GM20431 (cell line): ENCODE data around the gene ATRIP.
"Not testable (repeated sequence)": the region's sequence is repeated elsewhere in the genome, so short reads cannot be mapped to it uniquely, and the experiment has no call there.

Experiments
- in situ Hi-C: fragments of 300-500 bp; cut with MseI, MboI; formaldehyde crosslinking; loops from one replicate; pipeline ENCODE4 v1.15.0; 2020; ENCODE audit warnings: low sequenced_read_pairs; ENCODE audit not compliant: unreplicated experiment

ATRIP gene

DNA sequence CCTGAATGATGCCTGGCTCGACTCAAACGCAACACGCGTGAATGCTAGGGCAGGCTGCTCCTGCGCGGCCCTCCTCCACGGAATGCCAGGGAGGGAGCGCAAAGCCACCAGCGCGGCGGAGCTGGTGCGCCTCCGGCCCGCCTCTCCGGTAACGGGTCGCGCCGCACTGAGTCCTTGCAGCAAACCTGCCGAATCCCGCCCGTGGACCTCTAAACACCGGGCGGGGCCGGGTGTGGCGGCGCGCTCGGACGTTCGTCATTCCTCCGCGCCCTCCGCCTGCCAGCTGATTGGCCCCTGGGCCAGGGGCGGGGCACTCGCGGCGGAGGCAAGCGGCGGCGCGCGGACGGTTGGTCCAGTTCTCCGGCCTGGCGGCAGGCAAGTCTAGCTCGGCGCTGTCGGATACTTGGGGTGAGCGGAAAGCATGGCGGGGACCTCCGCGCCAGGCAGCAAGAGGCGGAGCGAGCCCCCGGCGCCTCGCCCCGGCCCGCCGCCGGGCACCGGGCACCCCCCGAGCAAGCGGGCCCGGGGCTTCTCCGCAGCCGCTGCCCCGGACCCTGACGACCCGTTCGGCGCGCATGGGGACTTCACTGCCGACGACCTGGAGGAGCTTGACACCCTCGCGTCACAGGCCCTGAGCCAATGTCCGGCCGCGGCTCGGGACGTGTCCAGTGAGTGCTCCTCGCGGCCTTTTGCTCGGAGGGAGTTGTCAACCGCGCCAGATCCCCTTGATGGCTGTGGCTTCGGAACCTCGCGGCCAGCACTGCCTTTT lies at the start of gene ATRIP:
ATRIP (plus strand) TSS at position 313 of the 769 bp plus-strand sequence; CDS start at position 422, 109 bp downstream.
- in situ Hi-C loops, result no loop called here

DNA sequence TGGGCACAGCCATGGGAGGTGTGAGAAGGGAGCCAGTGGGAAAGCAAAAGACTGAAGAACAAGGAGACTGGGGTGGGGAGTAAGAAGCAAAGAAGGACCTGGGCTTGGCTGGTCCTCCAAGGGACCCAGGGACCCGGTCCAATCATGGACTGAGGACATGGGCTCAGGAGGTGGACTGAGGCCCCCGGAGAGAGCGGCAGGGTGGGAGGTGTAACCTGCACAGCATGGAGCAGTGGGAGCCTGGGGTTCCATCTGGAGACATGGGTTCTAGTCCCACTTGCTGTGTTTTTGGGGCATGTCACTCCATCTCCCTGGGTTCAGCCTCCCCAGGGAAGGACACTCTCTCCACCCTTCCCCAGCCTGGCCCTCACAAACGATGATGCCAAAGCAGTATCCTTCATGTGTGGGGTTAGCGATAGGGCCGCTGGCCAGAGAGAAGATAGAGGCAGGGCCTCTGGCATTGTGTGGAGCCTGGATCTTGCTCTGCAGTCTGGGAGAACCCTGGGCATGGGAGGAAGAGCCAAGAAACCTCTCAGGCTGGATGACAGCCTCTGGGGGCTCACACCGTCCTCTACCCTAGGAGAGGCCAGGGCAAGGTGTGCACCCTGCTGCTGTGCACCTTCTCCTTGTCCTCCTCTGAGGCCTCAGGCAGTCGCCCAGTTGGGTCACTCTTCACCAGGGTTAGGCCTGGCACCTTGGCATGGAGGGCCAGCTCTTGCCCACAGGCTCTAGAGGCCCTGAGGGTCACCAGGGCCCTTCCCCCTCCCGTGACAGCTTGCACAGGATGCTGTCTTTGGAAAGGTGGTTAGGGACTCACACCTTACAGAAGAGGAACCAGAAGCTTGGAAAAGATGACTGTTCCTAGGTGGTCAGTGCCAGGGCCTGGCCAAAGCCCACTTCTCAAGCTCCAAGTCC lies 48.5 kb upstream of the ATRIP start:
- in situ Hi-C loops, result no loop called here

GRCh38 chr3:48398701-48399386 lies 47.7 kb upstream of the ATRIP start:
- in situ Hi-C loops, result no loop called here

DNA sequence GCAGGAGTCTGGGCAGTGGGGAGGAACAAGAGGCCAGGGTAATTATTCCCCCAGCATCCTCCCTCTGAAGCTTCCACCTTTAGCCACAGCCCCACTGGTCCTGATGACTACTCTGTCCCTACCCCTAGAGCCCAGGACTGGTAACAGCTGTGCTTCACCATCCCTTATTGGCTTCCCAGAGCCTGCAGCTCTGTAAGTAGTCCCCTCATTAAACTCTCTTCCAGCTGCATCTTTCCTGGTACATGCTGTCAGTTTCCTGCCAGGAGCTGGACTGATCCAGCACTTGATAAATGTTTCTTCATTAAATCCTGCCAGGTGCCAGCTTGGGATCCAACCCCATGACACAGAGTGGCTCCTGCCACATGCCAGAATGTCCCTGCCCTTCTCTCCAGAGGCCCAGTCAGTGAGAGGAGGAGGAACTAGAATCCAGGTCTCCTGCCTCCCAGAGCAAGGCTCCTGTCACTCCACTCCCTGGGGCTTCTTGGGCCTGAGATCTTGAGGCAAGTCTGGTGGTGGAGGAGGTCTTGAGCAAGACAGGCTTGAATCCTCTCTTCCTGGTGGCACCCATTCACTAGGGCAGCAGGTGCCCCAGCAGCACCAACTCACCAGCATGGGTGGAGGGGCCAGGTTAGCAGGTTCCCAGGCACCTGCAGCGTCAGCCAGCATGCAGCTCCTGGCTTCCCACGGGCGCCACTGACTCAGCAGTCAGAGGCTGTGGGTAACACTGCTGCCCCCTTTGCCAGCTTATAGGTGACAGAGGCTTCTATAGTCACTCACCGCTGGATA lies 47.0 kb upstream of the ATRIP start:
- in situ Hi-C loops, result no loop called here

- in situ Hi-C loops, result no loop called here
Measured at GRCh38 chr3:48400824-48401433, 45.6 kb upstream of the ATRIP start.

DNA sequence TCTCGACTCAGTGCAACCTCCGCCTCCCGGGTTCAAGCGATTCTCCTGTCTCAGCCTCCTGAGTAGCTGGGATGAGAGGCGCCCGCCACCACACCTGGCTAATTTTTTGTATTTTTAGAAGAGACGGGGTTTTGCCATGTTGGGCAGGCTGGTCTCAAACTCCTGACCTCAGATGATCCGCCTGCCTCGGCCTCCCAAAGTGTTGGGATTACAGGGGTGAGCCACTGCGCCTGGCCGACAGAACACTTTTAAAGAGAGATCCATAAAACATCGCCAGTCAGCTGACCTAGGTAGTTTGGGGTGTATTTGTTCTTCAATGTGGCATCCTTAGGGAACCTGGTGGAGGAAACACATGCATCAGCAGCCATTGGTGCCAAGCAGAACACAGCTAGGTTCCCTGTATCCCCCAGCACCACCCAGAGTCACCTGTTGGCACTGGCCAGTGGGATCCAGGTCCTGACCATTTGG lies 45.1 kb upstream of the ATRIP start:
- in situ Hi-C loops, result not testable (repeated sequence)

- in situ Hi-C loops, result no loop called here
Measured at GRCh38 chr3:48402281-48402732, 44.2 kb upstream of the ATRIP start.

DNA sequence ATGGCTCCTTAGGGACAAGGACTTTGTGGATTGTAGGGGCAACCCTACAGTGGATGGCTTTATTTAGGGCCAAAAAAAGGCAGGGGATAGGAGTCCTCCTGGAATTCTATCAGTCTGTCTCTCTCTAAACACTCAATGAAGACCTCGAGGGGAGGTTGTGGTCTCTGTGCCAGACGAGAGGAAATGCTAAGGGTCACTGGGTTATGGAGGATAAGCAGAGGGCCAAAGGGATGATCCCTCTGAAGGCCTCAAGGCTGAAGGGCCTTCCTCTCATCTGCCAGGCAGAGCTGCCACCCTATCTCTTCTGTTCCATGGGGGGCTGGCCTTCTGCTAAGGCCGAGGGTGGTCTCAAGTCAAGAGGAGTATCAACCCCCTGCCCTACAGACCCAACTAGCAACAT lies 43.6 kb upstream of the ATRIP start:
- in situ Hi-C loops, result no loop called here

- in situ Hi-C loops, result no loop called here
Measured at GRCh38 chr3:48403533-48404439, 42.8 kb upstream of the ATRIP start.

DNA sequence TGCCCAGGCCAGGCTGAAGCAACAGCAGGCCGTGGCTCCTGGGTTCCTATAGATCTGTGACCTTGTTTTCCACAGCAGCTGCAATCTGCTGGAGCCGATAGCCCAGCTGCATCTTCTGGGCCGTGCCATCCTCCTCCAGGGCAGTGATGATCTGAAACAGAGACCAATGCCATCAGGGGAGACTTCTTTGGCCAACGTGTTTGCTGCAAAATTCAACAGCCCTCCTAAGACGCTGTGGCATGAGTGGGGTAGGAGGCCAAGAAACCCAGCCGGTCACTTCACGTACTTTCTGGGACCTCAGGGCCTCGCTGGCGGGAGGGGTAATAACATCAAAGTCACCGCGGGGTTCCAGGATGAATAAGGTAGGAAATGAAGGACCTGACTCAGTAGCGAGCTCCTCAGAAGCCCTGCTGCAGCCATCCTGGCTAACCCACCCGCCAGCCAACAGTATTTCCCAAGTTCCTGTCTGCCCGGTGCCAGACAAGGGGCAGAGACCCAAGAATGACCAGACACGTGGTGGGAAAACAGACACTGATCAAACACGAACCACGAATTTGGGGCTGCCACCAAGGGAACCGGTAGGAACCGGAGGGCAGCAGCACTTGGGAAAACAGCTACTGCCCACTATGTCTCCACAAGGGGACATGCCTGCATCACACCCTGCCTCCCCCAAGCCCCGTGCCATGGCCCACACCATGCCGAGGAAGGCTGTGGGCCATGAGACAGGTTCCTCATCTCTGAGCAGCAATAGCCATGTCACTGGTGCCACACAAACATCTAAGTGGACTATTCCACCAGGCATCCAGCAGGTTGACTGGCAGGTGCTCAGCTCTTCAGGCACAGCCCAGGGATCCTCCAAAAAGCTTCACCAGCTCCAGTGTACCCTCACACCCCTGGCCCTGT lies 41.8 kb upstream of the ATRIP start:
- in situ Hi-C loops, result no loop called here

DNA sequence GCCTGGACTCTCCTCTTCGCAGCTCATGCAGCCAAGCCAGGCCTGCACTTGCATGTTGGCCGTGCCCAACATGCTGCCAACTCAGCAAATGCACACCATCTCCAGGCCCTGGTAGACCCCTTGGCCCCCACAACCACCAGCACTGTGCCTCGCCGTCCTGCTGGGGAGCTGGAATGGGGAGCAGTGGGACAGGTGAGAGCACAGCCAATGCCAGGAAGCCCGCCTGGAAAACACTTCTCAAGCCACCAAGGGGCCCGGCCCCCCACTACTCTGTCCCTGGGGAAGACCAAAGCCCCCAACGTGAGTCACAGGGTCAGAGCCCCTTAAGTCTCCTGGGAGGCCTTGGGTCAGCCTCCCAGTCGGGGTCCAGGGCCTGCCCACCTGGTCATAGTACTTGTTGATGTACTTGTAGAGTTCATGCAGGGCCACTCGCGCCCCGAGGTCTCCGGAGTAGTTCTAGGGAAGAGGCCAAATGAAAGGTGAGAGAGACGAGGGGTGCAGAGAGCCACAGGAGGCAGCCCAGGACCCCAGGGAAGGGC lies 41.1 kb upstream of the ATRIP start:
- in situ Hi-C loops, result no loop called here

DNA sequence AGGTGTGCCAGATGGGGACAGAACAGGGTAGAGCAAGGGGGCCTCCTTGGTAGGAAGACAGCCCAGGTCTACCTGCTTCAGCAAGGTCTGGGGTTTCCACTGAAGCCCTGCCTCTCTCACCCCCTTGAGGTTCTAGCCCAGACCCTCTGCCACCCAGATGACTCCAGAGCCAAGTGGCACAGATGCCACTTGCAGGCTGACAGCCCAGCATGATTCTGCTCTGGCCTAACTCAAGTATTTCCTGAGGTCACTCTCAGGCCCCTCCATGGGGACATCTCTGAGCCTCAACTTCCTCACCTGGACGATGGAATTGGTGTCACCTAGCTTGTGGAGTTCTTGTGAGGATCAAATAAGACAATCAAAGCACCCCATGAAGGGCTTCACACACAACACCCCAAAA lies 40.6 kb upstream of the ATRIP start:
- in situ Hi-C loops, result no loop called here

DNA sequence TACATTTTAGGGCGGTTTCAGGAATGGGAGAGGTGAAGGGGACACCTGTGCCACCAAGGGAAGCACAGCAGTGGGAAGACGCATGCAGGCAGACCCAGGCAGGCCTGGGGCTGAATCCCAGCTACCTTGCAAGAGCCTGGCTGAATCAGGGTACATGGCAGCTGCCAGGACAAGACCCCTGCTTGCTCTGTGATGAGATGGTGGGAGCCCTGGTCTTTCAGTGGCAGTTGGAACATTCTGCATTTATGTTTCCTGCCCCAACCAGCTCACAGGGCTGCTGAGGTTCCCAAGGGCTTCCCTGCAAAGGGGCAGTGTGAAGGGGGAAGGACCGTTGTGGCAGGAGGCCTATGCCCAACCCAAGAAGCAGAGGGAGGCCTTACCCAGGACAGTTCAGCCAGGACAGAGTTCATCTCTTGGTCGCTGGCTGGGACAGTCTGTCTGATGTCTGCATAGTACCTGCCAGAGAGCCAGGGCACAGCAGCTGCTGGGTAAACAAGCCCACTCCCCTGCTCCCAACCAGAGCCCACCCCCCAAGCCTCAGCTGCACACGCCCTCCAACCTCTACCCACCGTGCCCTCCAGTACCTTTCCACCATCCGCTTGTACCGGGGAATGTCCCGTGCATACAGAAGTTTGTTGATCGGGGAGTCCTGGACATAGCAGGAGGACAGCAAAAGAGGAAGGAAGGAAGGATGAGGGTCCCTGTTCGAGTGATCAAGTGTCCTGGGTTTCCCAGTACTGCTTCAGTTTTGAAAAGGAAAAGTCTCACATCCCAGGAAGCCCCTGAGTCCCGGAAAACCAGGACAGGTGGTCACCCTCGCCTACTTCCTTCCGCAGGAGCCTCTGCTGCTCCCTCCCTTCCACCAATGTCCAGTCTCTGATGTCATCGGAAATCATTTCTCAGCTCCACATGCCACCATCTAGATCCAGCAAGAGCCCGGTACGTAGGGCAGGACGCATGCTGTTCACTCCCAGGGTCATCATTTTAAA lies 39.8 kb upstream of the ATRIP start:
- in situ Hi-C loops, result no loop called here

DNA sequence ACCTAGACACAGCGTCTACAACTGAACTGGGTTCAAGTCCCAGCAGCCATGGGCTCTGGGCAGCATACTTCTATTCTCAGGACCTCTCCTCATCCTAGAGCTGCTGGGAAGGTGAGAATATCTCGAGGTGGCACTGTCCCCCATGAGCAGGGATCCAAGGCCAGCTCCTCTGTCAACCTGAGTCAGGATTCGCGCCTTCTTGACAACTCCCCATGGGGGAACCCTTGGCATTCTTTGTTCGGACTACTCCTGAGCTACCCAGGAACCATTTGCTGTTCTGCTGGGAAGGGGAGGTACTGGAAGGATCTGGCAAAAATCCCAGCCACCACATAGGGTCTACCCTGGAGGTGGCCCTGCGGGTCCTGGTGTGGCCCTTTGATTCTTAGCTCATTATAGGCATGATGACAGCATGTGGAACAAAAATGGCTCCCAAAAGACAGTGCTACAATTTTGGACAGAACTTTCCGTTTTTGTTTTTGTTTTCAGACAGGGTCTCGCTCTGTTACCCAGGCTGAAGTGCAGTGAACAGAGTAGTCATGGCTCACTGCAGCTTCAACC lies 38.9 kb upstream of the ATRIP start:
- in situ Hi-C loops, result no loop called here

GRCh38 chr3:48408823-48409281 lies 37.7 kb upstream of the ATRIP start:
- in situ Hi-C loops, result no loop called here
